GM19240 (cell line): ENCODE measurements around the gene SPOCK1.

Experiments
- DNase-seq: peaks from one replicate; pipeline ENCODE4 v3.0.0; 2011; ENCODE audit warnings: low spot score; ENCODE audit not compliant: insufficient read length

The SPOCK1 gene

DNA sequence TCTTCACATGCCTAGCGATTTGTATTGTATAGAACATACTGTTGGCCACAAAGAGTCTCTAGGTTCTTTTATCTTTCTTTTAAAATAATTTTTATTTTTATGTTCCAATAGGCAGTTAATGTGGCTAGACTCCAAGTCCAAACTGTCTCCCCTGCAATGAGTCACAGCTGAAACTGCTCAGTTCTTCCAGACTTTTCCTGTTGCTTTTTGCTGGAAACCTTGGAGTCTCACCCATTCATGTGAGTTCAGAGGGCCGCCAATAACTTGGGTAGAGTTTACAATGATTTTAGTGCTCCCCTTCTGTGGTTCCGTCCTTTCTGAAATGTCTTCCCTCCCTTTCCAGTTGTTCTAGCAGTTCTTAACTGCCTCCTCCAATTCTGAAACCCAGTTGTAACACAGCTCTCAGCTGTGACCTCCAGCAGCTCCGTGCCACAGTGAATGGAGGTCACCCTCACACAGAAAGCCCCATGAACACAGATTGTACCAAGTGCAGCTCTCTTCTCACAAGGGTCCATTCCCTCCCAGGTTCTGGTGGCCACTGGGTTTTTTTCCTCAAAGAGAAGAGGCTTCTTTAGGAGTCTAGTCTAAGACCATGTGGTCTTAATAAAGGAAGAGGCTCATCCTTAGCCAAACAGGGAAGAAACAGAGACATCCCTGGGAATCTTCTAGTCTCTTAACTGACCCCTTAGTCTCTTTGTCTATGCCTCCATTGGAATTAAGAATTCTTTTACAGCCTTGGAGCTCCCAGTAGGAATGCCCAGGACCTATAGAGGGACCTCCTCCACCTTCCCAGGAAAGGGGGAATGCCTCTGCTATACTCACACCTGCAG lies 198.5 kb downstream of the SPOCK1 start:
- DNase-seq = no peak

- DNase-seq = no peak
Measured at GRCh38 chr5:137296213-137296781, 202.8 kb downstream of the SPOCK1 start.

DNA sequence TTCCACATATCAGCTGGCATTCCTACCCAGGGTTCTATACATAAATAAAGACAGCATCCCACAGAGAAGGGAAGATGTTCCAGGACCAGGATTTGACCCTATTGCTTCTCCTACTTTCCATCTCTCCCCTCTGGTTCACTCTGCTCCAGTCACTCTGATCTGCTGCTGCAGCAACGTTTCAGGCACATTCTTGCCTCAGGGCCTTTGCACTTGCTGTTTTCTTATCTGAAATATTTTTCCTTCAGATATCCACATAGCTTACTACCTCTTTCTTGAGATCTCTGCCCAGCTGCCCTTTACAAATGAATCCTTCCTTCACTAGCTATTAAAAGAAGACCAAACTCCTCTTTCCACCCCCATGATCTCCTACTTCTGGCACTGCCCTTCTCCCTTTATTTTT lies 204.5 kb downstream of the SPOCK1 start:
- no peak for DNase-seq

DNA sequence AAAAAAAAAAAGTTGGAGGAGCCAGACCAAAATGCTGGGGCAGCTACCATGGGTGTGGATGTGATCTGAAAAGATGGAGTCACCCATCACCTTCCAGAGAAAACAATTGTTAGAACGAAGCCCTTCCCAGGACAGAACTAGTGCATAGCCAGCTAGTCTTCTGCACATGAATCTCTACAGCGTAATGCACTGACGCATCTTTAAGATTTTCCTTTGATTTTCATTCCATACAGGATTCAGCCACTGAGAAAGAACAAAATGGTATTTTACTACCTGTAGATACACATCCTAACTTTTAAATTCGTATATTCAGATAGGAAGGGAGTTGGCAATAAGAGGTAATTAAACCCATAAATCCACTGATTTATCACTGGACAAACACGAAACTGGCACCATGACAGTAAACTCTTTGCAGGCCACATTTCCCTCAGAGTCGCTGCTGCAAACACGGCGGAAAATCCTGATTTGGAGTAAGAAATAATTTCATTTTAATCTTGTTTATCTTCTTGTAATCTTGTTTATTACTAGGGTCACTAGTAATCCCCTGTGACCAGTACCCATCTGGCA lies 206.6 kb downstream of the SPOCK1 start:
- DNase-seq = no peak

- no peak for DNase-seq
Measured at GRCh38 chr5:137291436-137291835, 207.7 kb downstream of the SPOCK1 start.

DNA sequence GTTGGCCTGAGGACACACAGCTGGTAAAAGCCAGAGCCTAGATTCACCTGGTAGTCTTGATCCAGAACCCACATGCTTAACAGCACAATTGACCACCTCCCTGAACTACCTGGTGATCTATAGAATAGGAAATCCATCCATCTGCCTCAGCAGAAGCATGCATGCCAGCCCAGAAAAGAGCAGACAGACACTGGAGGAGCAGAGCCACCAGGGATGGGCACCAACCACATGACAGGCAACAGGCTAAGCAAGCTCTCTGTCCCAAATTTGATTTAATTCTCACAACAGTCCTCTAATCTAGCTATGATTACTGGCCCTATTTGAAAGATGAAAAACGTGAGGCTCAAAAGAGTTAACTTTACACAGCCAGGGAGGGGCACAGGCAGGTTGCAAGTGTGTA lies 208.1 kb downstream of the SPOCK1 start:
- DNase-seq = no peak

DNA sequence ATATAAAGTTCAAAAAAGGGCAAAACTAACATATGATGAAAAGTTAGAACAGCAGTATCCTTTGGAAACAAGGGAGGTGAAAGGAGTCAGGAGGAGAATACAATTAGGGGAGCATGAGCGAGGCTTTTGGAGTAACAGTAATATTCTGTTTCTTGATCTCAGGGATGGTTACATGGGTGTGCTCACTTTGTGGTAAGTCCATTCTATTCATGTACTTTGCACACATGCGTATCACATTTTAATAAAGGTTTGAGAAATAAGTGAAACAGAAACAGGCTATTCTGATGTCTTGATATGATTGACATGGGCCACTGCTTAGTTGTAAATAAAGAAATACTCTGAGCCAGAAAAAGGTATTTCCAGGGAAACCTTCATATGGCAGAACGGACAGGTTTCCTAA lies 208.8 kb downstream of the SPOCK1 start:
- no peak for DNase-seq

DNA sequence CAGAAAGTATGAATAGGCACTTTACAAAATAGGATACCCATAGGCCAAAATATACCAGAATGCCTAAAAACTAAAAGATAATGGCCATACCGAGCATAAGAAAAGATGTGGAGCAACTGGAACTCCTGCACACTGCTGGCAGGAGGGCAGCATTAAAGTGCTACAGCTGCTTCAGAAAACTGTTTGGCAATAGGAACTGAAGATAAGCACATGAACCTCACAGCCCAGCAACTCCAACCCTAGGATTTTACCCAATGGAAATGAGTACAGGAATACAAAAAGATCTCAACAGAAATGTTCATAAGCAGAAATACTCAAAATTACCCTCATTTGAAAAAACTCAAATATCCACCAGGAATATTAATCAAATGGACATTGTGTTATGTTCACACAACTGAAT lies 209.3 kb downstream of the SPOCK1 start:
- no peak for DNase-seq

GRCh38 chr5:137287569-137287968 lies 211.6 kb downstream of the SPOCK1 start:
- DNase-seq = no peak

GRCh38 chr5:137286025-137286610 lies 213.0 kb downstream of the SPOCK1 start:
- DNase-seq = no peak

DNA sequence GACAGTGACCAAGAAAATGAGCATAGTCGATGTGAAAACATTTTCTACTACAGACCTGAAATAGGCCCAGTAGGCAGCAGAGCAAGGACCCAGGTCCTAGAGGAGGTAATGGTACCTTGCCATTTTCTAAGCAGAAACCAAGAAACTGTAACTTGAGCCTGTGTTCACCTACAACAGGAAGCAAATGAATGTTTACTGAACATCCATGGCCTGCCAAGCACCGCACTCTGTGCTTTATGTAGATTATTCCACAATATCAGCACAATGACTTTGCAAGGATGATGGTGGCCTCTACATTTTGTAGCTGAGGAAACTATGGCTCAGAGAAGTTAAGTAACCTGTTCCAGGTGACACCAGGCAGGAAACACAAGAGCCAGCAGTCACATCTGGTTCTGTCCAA lies 215.3 kb downstream of the SPOCK1 start:
- no peak for DNase-seq

GRCh38 chr5:137282216-137282615 lies 216.9 kb downstream of the SPOCK1 start:
- DNase-seq = no peak

DNA sequence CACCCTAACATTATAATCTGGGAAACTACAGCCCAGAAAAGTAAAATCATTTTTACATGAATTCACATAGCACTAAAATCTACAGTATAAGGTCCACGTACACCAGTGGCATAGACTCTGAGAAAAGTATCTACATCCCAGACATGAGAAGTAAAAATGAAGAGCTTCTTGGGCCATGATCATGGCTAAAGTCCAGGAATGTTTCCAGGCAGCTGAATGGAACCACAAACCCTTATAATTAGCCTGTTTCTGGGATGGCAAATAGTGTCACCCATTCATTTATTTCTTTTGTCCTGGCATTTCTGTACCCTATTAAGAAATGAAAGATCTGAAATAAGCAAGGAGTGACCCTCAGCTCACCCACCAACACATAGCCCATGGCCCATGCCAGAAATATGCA lies 217.9 kb downstream of the SPOCK1 start:
- DNase-seq = no peak

DNA sequence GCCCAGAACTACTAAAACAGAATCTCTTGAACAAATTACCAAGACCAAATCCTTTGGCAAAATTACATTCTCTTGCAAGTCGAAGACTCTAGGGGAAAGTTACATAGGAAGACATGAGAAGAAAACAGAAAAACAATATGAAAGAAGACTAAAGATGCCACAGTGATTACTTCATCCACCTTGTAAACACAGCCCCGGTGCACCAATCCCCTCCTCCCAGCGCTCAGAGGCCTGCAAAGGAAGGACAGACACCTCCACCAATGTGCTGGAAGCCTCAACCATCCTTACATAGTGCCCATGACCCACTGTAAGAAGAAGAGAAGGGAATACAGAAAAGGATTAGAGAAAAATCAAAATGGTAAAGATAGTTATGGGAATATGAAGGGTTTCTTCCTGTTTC lies 218.5 kb downstream of the SPOCK1 start:
- DNase-seq = no peak

- DNase-seq = no peak
Measured at GRCh38 chr5:137279521-137280231, 219.4 kb downstream of the SPOCK1 start.

DNA sequence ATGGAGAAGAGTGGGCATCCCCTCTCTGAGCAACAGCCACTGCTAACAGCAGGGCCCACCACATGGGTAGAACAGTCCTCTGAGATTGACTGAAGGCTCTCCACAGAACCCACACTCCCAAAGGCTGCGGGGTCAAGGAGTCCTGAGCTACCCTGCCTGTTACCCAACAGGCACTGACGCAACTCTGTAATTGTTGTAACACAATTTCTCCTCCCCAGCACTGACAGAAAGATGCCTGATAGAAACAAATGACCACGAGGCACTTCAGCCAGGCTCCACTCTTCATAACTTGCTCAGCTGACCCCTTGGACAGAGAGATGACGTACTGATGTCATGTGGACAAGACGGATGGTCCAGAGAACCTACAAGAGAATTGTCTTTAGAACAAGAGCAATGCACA lies 220.7 kb downstream of the SPOCK1 start:
- DNase-seq = no peak

- no peak for DNase-seq
Measured at GRCh38 chr5:137275083-137275482, 224.0 kb downstream of the SPOCK1 start.

GRCh38 chr5:137273511-137273910 lies 225.6 kb downstream of the SPOCK1 start:
- DNase-seq = no peak

GRCh38 chr5:137272831-137273230 lies 226.3 kb downstream of the SPOCK1 start:
- DNase-seq = no peak

- no peak for DNase-seq
Measured at GRCh38 chr5:137269946-137270345, 229.2 kb downstream of the SPOCK1 start.

DNA sequence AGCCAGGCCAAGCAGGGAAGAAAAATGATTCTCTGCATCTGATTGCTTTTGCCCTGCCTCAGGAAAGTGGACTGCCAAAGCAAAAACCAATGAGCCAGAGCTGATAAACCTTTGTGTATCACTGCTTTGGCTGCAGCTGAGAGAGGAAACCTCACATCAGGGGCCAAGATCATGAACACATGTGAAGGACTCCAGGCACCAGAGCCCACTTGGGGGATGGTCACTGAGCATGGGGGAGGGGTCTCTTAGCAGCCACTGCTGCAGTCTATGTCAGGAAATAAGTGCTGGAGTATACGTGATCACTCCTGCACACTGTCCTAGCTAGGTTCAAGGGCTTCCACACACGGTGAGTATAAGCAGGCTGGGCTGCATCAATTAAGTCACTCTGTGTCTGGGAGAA lies 229.9 kb downstream of the SPOCK1 start:
- DNase-seq = no peak

- no peak for DNase-seq
Measured at GRCh38 chr5:137268646-137269045, 230.5 kb downstream of the SPOCK1 start.
